Peyer's patch (tissue), 4 donors: ENCODE measurements around the gene CD55. TPM values are rescaled to one million over a fixed set of nuclear protein-coding genes. Genes with fewer than 3 reads are reported as not detected.
A peak's percentile ranks its signal among the peaks of the same experiment; 100 is the strongest.

Experiments used
- DNase-seq, 3 donors: peaks; one replicate each; pipeline ENCODE4 v3.0.0-alpha.2; 2017 to 2019
- H3K27ac ChIP-seq, 4 donors: fragments of 200-600 bp; sonication (generic); one replicate each; pipeline ENCODE4 v1.5.1; 2016 to 2019
- H3K27me3 ChIP-seq, 2 donors: fragments of 200-600 bp; sonication (generic); one replicate each; pipeline ENCODE4 v1.5.1; 2019
- H3K36me3 ChIP-seq, 3 donors: fragments of 200-600 bp; sonication (generic); one replicate each; pipeline ENCODE4 v1.5.1; 2016 to 2019
- H3K4me1 ChIP-seq, 4 donors: fragments of 200-600 bp; sonication (generic); one replicate each; pipeline ENCODE4 v1.5.1; 2016 to 2019
- H3K4me3 ChIP-seq, 4 donors: fragments of 200-600 bp; sonication (generic); 1 replicate in 3 of 4; 2 replicates in 1 of 4; pipeline ENCODE4 v1.5.1; 2016 to 2019; ENCODE audit warnings: mild to moderate bottlenecking in 1 of 4
- H3K9me3 ChIP-seq, 4 donors: fragments of 200-600 bp; sonication (generic); one replicate each; pipeline ENCODE4 v1.5.1; 2016 to 2019; ENCODE audit warnings: mild to moderate bottlenecking in 1 of 4
- POLR2A ChIP-seq, 2 donors: fragments of 450-650 bp; IDR thresholded peaks; one replicate each; pipeline ENCODE4 v1.5.1; 2017; ENCODE audit warnings: antibody characterized with exemption in 2 of 2, mild to moderate bottlenecking in 2 of 2, moderate library complexity in 2 of 2
- total RNA-seq, 4 donors: library from RNA; depleted of rRNA; stranded (reverse); fragments of >200 nt; gene quantifications; one replicate each; pipeline ENCODE4 v1.1.0, GENCODE V29; 2016
- TF ChIP-seq, protein P1 (sequence below), 6 experiments: fragments of 450-650 bp in 4 of 6; fragments of 200-600 bp in 2 of 6; sonication (generic) in 1 of 6; IDR thresholded peaks; one replicate each; pipeline ENCODE4 v1.5.1; 2017 to 2019; ENCODE audit warnings: antibody characterized with exemption in 6 of 6, mild to moderate bottlenecking in 3 of 6, moderate library complexity in 1 of 6

Gene CD55
- total RNA-seq, 4 donors from 2014 or later = 28.5 to 49.5 (median 41.7) TPM

DNA sequence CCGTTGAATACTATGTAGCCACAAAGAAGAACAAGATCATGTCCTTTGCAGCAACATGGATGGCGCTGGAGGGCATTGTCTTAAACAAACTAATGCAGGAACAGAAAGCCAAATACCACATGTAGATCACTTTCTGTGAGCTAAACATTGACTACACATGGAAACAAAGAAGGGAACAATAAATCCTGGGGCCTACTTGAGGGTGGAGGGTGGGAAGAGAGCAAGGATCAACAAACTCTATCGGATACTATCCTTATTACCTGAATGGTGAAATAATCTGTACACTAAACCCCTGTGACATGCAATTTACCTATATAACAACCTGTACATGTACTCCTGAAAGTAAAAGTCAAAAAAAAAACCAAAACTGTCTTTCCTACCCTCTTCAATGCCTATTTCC is 40.8 kb upstream of the CD55 start:
- Histone ChIP-seq H3K4me1 (peaks cover 0 to 37% (median 3%) of the 10 kb centered on the region in 4 donors), H3K36me3 (no peaks in the 10 kb centered on the region), H3K4me3 (no peak overlapping the region), H3K27me3 (no peaks in the 10 kb centered on the region), H3K27ac (peak overlapping the region in 1 of 4 donors; percentile 84), H3K9me3 (no peaks in the 10 kb centered on the region)
- no peak for TF ChIP-seq POLR2A (IDR thresholded peaks at IDR 0.05)
- TF ChIP-seq, protein P1, sequence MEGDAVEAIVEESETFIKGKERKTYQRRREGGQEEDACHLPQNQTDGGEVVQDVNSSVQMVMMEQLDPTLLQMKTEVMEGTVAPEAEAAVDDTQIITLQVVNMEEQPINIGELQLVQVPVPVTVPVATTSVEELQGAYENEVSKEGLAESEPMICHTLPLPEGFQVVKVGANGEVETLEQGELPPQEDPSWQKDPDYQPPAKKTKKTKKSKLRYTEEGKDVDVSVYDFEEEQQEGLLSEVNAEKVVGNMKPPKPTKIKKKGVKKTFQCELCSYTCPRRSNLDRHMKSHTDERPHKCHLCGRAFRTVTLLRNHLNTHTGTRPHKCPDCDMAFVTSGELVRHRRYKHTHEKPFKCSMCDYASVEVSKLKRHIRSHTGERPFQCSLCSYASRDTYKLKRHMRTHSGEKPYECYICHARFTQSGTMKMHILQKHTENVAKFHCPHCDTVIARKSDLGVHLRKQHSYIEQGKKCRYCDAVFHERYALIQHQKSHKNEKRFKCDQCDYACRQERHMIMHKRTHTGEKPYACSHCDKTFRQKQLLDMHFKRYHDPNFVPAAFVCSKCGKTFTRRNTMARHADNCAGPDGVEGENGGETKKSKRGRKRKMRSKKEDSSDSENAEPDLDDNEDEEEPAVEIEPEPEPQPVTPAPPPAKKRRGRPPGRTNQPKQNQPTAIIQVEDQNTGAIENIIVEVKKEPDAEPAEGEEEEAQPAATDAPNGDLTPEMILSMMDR (IDR thresholded peaks at IDR 0.05) = no peak
- no peak for DNase-seq

DNA sequence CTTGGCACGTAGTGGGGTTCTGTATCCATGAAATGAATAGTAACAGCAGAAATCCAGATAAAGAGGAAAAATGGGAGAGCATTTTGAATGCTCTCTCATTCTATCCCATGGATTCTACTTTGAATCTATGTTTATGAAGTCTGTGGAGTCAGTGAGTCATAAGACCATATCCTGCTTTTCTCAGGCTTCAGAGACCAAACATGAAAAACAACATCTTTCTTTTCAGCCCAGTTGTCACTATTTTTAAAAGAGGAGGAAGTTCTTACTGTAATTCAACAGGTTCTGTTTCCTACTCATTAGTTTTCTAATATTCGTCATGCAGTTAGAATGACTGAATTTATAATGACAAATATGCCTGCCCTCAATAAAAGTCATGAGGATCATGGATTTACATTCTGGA is 39.4 kb upstream of the CD55 start:
- DNase-seq = no peak
- TF ChIP-seq, protein P1 (IDR thresholded peaks at IDR 0.05) = no peak
- no peak for TF ChIP-seq POLR2A (IDR thresholded peaks at IDR 0.05)
- Histone ChIP-seq H3K4me1 (peaks cover 0 to 37% (median 3%) of the 10 kb centered on the region in 4 donors), H3K36me3 (no peaks in the 10 kb centered on the region), H3K27me3 (no peaks in the 10 kb centered on the region), H3K4me3 (no peak overlapping the region), H3K9me3 (no peaks in the 10 kb centered on the region), H3K27ac (peak overlapping the region in 3 of 4 donors; percentile 11 to 84 (median 65))

DNA sequence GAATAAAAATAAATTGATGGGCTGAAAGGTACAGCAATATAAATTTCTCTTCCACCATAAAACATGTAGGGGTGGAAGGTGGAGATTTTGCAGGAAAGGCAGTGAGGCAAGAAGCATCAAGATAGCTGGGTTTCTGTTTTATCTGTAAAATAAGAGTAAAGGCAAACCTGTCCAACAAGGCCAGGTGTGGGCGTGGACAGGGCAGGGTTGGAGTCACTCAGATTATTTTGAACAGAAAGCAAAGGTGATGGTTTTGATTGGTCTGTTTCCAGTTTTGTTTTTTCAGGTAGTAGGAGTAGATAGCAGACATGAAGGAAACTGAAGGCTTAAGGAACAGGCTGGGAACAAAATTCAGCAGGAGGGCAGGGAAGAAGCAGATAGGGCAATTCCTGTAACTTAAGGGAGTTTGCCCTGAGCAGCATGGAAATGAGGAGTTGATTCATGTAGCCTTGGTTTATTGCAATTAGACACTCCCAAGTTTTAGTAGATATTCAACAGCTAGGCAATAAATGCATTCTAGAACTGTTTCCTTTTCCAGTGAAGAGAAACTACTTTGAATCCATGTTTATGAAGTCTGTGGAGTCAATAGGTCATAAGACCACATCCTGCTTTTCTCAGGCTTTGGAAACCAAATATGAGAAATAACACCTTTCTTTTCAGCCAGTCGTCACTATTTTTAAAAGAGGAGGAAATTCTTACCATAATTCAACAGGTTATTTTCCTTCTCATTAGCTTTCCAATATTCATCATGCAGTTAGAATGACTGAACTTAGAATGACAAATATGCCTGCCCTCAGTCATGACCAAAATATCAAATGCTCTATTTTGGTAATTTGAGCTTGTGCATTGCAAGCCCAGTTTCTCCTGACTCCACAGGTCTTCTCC is 38.7 kb upstream of the CD55 start:
- Histone ChIP-seq H3K27me3 (no peaks in the 10 kb centered on the region), H3K27ac (peak overlapping the region in 3 of 4 donors; percentile 42 to 84 (median 65)), H3K36me3 (no peaks in the 10 kb centered on the region), H3K9me3 (no peaks in the 10 kb centered on the region), H3K4me1 (peaks cover 0 to 37% (median 3%) of the 10 kb centered on the region in 4 donors), H3K4me3 (no peak overlapping the region)
- TF ChIP-seq, protein P1 (IDR thresholded peaks at IDR 0.05) = no peak
- peak in 1 of 2 donors; percentile 28 for TF ChIP-seq POLR2A (IDR thresholded peaks at IDR 0.05)
- peak in 2 of 3 donors; percentile 67 to 82 for DNase-seq

DNA sequence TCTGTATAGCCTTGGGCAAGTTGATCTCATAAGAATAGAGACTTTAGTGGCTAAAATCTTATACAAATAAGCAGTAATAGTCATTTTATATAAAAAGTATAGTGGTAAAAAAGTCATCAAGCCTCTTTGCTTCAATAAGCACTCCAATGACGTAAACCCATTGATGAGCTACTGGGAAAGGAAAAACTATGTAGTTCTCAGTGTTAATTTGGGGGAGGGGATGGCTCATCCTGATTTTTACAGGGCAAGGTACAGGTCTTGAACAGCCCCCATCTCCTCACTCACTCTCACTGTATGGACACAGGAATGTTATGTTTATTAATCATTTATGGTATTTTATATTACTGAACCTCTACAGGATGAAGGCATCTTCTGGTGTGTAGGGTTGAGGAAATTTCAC is 38.1 kb upstream of the CD55 start:
- peaks cover 0 to 37% (median 3%) of the 10 kb centered on the region in 4 donors for H3K4me1 ChIP-seq
- H3K36me3 ChIP-seq = no peaks in the 10 kb centered on the region
- no peak for TF ChIP-seq POLR2A (IDR thresholded peaks at IDR 0.05)
- TF ChIP-seq, protein P1 (IDR thresholded peaks at IDR 0.05) = no peak
- no peak for DNase-seq
- no peaks in the 10 kb centered on the region for H3K27me3 ChIP-seq
- no peak overlapping the region for H3K4me3 ChIP-seq
- H3K27ac ChIP-seq = peak overlapping the region in 3 of 4 donors; percentile 42 to 84 (median 65)
- no peaks in the 10 kb centered on the region for H3K9me3 ChIP-seq

DNA sequence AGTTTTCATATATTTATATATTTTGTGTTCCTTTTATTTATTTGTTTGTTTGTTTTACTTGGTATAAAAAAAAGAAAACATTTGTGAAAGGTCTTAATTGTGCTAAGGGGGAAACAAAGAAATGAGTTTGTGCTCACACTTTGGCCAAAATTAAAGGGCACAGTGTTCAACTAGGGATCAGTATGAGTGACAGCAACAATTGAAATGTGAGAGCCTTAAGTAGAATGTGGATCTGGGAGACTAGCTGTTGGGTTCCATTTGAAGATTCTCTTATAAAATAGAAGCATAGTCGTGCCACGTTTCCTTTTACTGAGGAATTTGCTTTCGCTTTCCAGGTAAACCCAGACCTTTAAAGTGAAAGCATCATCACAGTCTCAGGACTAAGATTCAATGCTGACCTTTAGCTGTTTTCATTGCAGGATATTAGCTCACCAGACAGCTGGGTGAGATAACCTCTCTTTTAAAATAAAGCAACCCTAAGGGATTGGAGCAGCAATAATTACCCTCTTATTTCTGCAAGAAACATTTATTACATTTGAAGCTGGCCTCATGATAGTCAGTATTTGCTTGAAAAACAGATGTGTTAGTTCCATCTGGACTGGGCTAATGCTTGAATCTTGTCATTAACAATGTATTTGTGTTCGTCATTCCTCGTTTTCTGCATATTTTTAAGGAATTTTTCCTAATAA is 37.1 kb upstream of the CD55 start:
- H3K27ac ChIP-seq = peak overlapping the region in 3 of 4 donors; percentile 42 to 84 (median 65)

More for the DNA sequence above, 37.1 kb upstream of the CD55 start:
- TF ChIP-seq, protein P1 (IDR thresholded peaks at IDR 0.05) = no peak
- no peak for TF ChIP-seq POLR2A (IDR thresholded peaks at IDR 0.05)
- no peaks in the 10 kb centered on the region for H3K36me3 ChIP-seq
- H3K4me3 ChIP-seq = no peak overlapping the region
- H3K4me1 ChIP-seq = peaks cover 0 to 37% (median 3%) of the 10 kb centered on the region in 4 donors
- H3K9me3 ChIP-seq = no peaks in the 10 kb centered on the region
- no peaks in the 10 kb centered on the region for H3K27me3 ChIP-seq
- DNase-seq = no peak
